HG02571 (cell line): ENCODE measurements around the gene PCDHGA7.
"Not testable (repeated sequence)": the region's sequence is repeated elsewhere in the genome, so short reads cannot be mapped to it uniquely, and the experiment has no call there.

Source experiments
- ATAC-seq: cut with Tn5 transposase; IDR thresholded peaks from one replicate; pipeline ENCODE4 v1.9.1; 2021; ENCODE audit warnings: mild to moderate bottlenecking, moderate library complexity; ENCODE audit not compliant: unreplicated experiment

PCDHGA7 gene

DNA sequence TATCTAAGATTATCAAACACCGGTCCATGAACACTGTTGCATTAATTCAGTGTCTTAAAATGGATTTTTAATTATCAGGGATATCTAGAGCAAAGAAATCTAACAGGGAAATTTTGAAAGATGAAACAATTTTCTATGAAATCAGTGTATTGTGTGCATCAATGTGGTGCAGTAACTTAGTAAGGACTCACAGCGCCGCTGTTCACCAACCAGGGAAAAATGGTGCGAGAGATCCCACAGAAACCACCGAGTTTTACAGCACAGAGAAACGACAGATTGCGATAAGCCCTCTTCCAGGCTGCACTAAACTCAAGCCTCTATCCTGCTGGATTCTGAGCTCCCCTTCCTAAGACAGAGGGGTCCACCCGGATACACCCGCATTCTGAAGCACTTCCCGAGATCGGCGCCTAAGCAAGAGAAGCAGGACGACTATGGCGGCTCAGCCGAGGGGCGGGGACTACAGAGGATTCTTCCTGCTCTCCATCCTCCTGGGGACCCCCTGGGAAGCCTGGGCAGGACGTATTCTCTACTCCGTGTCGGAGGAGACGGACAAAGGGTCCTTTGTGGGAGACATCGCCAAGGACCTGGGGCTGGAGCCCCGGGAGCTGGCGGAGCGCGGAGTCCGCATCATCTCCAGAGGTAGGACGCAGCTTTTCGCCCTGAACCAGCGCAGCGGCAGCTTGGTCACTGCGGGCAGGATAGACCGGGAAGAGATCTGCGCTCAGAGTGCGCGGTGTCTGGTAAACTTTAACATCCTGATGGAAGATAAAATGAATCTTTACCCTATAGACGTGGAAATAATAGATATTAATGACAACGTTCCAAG lies at the start of gene PCDHGA7:
TSS of gene PCDHGA7 (plus strand) at position 274 of the 826 bp plus-strand sequence. CDS start at position 432, 158 bp downstream.
- no peak for ATAC-seq

DNA sequence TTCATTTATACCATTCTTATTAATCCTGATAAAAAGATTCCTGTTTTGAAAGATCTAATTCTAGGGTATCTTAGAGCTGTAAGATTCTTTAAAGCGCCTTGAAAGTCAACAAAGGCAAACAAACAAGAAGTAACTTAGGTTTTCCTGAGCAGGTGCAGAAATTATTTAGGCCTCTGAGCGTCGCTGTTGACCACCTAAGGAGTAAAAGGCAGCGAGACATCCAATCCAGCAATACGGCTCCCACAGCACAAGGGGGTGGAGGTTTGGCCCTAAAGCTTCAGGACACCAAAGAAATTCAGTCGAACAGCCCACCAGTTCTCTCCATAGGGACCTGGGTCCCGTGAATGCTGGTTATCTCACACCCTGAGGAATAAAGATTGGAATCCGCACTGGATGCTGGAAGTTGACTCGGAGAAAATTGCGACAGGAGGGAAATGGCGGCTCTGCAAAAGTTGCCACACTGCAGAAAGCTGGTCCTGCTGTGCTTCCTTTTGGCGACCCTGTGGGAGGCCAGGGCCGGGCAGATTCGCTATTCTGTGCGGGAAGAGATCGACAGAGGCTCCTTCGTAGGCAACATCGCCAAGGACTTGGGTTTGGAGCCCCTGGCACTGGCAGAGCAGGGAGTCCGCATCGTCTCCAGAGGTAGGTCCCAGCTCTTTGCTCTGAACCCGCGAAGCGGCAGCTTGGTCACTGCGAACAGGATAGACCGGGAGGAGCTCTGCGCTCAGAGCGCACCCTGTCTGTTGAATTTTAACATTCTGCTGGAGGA lies 43.8 kb upstream of the PCDHGA7 start, which contains the start of gene PCDHGA2:
TSS of gene PCDHGA2 (plus strand) at position 223 of the 769 bp plus-strand sequence.
- no peak for ATAC-seq

DNA sequence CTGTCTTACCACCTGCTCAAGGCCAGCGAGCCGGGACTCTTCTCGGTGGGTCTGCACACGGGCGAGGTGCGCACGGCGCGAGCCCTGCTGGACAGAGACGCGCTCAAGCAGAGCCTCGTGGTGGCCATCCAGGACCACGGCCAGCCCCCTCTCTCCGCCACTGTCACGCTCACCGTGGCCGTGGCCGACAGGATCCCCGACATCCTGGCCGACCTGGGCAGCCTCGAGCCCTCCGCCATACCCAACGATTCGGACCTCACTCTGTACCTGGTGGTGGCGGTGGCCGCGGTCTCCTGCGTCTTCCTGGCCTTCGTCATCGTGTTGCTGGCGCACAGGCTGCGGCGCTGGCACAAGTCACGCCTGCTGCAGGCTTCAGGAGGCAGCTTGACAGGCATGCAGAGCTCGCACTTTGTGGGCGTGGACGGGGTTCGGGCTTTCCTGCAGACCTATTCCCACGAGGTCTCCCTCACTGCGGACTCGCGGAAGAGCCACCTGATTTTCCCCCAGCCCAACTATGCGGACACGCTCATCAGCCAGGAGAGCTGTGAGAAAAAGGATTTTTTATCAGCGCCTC lies 41.7 kb upstream of the PCDHGA7 start:
- ATAC-seq = not testable (repeated sequence)

DNA sequence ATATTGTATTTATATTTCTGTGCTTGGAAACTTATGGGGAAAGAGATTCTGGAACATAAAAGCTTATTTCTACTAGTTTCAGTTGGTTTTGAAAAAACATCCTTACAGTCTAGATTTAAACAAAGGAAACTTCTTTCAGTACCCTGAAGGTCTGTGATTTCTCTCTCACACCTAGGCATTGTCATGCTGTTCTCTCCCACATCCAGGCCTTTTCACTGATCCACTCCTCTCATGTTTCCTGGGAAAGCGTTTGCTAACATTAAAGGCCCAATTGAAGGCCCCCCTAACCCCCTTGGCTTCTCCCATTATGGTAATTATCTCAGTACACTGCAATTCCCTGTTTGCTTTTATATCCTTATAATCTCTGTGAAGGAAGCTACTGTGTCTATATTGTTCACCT lies 39.8 kb upstream of the PCDHGA7 start:
- ATAC-seq = no peak

DNA sequence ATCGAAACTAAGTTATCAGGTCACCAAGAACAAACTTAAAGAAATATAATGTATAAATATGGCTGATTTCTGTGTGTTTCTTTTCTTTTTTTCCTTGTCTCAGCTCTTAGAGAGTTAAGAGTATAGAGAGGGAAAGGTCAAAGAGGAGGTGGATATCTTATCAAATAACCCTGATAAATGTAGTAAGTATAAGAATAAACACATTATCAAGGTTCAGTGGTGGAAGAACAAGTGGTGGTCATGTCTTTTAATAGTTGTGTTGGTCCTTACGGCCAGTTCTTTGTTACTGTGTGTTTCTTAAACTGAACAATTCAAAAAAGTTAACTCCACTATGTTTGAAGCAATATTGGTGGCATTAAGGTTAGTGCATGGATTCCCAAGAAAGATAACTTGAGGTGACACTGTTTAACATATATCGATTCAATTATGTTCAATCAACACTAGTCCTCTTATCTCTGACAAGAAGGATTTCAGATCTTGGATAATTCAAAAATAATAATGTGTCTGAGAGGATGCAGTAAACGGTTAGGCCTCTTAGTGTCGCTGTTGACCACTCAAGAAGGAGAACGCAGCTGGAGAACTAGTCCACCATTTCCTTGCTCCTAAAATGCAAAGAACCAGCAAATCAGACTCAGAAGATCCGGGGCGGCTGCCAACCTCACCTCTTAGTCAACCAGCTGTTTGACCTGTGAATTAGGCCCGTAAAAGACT lies 39.1 kb upstream of the PCDHGA7 start, which contains the start of gene PCDHGA3:
TSS of gene PCDHGA3 (plus strand) at position 588 of the 711 bp plus-strand sequence. CDS start 205 bp downstream, outside the sequence.
- ATAC-seq = no peak

DNA sequence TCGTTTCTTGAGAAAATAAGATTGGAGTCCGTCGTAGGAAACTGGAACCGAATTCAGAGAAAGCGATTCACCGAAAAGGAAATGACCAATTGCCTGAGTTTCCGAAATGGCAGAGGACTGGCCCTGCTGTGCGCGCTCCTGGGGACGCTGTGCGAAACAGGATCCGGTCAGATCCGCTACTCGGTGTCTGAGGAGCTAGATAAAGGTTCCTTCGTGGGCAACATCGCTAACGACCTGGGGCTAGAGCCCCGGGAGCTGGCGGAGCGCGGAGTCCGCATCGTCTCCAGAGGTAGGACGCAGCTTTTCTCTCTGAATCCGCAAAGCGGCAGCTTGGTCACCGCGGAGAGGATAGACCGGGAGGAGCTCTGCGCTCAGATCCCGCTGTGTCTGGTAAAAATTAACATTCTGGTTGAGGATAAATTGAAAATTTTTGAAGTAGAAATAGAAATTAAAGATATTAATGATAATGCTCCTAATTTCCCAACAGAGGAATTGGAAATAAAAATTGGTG lies 38.5 kb upstream of the PCDHGA7 start:
- no peak for ATAC-seq

DNA sequence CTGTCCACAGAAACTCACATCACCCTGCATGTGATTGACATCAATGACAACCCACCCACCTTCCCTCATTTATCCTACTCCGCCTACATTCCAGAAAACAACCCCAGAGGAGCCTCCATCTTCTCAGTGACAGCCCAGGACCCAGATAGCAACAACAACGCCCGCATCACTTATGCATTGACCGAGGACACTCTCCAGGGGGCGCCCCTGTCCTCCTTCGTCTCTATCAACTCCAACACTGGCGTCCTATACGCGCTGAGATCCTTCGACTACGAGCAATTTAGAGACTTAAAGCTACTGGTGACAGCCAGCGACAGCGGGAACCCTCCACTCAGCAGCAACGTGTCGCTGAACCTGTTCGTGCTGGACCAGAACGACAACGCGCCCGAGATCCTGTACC lies 37.2 kb upstream of the PCDHGA7 start:
- ATAC-seq = no peak

DNA sequence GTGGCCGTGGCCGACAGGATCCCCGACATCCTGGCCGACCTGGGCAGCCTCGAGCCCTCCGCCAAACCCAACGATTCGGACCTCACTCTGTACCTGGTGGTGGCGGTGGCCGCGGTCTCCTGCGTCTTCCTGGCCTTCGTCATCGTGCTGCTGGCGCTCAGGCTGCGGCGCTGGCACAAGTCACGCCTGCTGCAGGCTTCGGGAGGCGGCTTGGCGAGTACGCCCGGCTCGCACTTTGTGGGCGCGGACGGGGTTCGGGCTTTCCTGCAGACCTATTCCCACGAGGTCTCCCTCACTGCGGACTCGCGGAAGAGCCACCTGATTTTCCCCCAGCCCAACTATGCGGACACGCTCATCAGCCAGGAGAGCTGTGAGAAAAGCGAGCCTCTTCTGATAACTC lies 36.5 kb upstream of the PCDHGA7 start:
- ATAC-seq = not testable (repeated sequence)

DNA sequence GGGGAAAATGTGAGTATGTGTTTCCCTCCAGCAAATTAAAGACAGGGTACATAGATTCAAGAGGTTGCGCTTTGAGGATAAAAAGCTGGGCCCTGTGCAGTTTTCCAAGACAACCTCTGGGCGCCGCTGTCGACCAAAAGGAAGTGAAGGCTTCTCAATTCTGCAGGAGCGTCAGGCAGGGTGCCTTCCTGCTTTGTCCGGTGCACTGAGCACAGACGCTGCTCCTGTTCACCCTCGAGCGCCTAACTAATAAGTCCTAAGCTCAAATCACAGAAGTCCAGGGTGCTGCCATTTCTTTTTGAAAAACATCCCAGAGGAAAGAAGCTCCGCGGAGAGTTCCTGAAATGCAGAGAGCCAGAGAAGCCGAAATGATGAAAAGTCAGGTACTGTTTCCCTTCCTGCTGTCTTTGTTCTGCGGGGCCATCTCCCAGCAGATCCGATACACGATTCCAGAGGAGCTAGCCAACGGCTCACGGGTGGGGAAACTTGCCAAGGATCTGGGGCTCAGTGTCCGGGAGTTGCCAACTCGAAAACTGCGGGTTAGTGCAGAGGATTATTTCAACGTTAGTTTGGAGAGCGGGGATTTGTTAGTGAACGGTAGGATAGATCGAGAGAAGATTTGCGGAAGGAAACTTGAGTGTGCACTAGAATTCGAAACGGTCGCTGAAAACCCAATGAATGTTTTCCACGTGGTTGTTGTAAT lies 32.5 kb upstream of the PCDHGA7 start, which contains the start of gene PCDHGB1:
TSS of gene PCDHGB1 (plus strand) at position 183 of the 703 bp plus-strand sequence. CDS start at position 345, 162 bp downstream.
- no peak for ATAC-seq

DNA sequence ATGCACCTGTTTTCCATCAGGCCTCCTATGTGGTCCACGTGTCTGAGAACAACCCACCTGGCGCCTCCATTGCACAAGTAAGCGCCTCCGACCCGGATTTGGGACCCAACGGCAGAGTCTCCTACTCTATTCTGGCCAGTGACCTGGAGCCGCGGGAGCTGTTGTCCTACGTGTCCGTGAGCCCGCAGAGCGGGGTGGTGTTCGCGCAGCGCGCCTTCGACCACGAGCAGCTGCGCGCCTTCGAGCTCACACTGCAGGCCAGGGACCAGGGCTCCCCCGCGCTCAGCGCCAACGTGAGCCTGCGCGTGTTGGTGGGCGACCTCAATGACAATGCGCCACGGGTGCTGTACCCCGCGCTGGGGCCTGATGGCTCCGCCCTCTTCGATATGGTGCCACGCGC lies 31.0 kb upstream of the PCDHGA7 start:
- ATAC-seq = no peak

DNA sequence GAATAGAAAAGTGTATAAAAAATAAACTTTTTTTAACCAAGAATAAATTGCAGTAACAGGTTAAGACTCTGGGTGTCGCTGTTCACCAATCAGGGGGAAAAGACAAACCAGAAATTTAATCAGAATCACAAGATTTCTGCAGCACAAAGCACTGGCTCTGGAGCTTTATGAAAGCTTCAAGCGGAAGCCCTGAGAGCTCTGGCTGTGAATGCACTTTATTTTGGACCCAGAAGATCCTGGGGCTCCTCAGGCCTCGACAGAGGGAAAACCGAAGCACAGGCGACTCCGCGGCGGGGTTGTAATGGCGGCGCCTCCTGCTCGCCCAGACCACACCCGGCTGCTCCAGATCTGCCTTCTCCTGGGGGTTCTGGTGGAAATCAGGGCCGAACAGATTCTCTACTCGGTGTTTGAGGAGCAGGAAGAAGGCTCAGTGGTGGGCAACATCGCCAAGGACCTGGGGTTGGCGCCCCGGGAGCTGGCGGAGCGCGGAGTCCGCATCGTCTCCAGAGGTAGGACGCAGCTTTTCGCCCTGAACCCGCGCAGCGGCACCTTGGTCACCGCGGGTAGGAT lies 27.6 kb upstream of the PCDHGA7 start, which contains the start of gene PCDHGA4:
TSS of gene PCDHGA4 (plus strand) at position 122 of the 570 bp plus-strand sequence. CDS start at position 209, 87 bp downstream.
- no peak for ATAC-seq

DNA sequence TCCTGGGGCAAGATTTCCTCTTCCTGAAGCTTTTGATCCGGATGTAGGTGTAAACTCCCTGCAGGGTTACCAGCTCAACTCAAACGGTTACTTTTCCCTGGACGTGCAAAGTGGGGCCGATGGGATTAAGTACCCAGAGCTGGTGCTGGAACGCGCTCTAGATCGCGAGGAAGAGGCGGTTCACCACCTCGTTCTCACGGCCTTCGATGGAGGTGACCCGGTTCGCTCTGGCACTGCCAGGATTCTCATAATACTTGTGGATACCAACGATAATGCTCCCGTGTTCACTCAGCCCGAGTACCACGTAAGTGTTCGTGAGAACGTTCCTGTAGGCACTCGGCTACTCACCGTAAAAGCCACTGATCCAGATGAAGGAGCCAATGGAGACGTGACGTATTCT lies 26.9 kb upstream of the PCDHGA7 start:
- no peak for ATAC-seq

DNA sequence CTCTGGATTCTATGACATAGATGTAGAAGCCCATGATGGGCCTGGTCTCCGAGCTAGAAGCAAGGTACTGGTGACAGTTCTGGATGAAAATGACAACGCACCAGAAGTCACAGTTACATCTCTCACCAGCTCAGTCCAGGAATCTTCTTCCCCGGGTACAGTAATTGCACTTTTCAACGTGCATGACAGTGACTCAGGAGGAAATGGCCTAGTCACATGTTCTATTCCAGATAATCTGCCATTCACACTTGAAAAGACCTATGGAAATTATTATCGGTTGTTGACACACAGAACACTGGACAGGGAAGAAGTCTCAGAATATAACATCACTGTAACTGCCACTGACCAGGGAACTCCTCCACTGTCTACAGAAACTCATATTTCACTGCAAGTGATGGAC lies 26.4 kb upstream of the PCDHGA7 start:
- no peak for ATAC-seq

DNA sequence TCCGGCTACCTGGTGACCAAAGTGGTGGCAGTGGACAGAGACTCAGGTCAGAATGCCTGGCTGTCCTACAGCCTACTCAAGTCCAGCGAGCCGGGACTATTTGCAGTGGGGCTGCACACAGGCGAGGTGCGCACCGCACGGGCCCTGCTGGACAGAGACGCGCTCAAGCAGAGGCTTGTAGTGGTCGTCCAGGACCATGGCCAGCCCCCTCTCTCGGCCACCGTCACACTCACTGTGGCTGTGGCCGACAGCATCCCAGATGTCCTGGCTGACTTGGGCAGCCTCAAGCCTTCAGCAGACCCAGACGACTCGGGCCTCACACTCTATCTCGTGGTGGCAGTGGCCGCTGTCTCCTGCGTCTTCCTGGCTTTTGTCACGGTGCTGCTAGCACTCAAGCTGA lies 25.6 kb upstream of the PCDHGA7 start:
- no peak for ATAC-seq

DNA sequence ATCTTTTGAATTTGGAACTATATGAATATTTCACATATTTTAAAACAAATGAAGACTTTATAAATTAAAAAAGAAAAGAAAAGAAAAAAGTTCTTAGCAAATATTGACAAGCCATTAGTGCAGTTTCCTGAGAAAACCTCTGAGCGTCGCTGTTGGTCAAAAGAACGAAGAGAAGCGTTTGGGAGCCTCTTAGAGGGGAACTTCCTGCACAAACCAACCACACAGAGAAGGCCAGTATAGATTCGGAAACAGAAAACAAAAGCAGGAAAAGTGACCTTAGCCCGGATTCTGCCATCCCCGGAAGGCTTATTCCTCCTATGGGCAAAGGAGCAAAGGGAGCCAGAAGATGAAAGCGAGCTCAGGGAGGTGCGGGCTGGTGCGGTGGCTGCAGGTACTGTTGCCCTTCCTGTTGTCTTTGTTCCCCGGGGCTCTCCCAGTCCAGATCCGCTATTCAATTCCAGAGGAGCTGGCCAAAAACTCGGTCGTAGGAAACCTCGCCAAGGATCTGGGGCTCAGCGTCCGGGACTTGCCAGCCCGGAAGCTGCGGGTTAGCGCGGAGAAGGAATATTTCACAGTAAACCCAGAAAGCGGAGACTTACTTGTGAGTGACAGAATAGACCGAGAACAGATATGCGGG lies 22.6 kb upstream of the PCDHGA7 start, which contains the start of gene PCDHGB2:
TSS of gene PCDHGB2 (plus strand) at position 205 of the 637 bp plus-strand sequence. CDS start at position 347, 142 bp downstream.
- no peak for ATAC-seq

DNA sequence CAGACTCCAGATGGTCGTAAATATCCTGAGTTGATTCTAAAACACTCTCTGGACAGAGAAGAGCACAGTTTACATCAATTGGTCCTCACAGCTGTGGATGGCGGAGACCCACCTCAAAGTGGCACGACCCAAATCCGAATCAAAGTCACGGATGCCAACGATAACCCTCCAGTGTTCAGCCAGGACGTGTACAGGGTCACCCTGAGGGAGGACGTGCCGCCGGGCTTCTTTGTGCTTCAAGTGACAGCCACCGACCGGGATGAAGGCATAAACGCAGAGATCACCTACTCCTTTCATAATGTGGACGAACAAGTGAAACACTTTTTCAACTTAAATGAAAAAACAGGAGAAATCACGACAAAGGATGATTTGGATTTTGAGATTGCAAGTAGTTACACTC lies 21.9 kb upstream of the PCDHGA7 start:
- no peak for ATAC-seq

DNA sequence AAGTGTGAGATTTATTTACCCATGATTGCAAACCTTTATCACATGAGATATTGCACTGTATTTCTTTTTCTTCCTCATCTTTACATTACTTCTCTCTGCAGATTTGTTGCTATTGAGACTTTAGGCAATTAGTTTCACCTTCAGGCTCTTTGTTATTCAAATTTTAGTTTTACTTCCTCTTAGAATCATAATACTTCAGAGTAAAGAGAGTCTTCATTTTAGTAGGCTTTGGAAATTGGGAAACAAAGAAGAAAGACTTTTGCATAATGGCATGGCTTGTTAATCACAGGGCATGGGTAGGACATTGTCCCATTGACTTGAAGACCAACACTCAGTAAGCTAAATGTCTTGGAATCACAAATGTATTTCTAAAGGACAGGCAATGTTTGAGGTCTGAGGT lies 19.8 kb upstream of the PCDHGA7 start:
- no peak for ATAC-seq

DNA sequence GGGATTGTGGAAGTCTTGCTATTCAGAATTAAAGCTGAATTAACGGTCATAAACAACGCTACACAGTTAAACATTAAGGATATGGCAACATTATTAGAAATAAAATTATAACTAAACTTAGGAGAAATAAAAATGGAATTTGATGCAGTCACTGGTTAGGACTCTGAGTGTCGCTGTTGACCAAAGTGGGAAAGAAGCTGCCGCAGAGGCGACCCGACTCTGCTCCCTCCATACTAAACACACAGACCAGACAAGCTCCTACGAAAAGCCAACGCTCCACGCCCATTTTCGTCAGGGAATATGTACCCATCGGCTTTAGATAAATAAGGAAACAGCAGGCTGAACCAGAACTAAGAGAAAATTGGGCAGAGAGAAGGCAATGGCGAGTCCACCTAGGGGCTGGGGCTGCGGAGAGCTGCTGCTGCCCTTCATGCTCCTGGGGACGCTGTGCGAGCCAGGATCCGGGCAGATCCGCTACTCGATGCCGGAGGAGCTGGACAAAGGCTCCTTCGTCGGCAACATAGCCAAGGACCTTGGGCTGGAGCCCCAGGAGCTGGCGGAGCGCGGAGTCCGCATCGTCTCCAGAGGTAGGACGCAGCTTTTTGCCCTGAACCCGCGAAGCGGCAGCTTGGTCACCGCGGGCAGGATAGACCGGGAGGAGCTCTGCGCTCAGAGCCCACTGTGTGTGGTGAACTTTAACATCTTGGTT lies 18.4 kb upstream of the PCDHGA7 start, which contains the start of gene PCDHGA5:
TSS of gene PCDHGA5 (plus strand) at position 211 of the 709 bp plus-strand sequence. CDS start at position 380, 169 bp downstream.
- ATAC-seq = no peak
